HepG2 (cell line): ENCODE data around the gene GPRC5B. TPM values are rescaled to one million over a fixed set of nuclear protein-coding genes. Genes with fewer than 3 reads are reported as not detected.

Experiments used
- ARID2 ChIP-seq: sonication (generic); formaldehyde crosslinking; IDR thresholded peaks from 2 replicates; pipeline ENCODE4 v1.8.1; 2022; ENCODE audit warnings: mild to moderate bottlenecking, missing genetic modification reagents, borderline replicate concordance
- BORCS8-MEF2B ChIP-seq: sonication (generic); formaldehyde crosslinking; IDR thresholded peaks from 2 replicates; pipeline ENCODE4 v1.8.0; 2022; ENCODE audit warnings: mild to moderate bottlenecking, missing genetic modification reagents
- CHCHD3 ChIP-seq: sonication (generic); formaldehyde crosslinking; IDR thresholded peaks from 2 replicates; pipeline ENCODE4 v1.8.0; 2022; ENCODE audit warnings: mild to moderate bottlenecking, missing genetic modification reagents, moderate library complexity
- EP300 ChIP-seq, 3 experiments: sonication (generic) in 1 of 3; formaldehyde crosslinking in 1 of 3; IDR thresholded peaks; 2 replicates each; pipeline versions ENCODE4 v1.5.1 to v1.6.1; 2011 to 2020; ENCODE audit warnings: low read depth in 2 of 3, low read length in 2 of 3, borderline replicate concordance in 1 of 3, improper control_type of control experiment in 1 of 3, mild to moderate bottlenecking in 1 of 3, missing genetic modification reagents in 1 of 3, moderate library complexity in 1 of 3
- GABPA ChIP-seq, 2 experiments: IDR thresholded peaks; 2 replicates each; pipeline ENCODE4 v1.6.1; 2011 to 2016; ENCODE audit warnings: low read depth in 2 of 2, low read length in 1 of 2, missing biosample characterization in 1 of 2, missing genetic modification characterization in 1 of 2
- GATAD1 ChIP-seq: IDR thresholded peaks from 2 replicates; pipeline ENCODE4 v1.6.1; 2016; ENCODE audit warnings: missing genetic modification reagents, missing compliant biosample characterization
- GLI4 ChIP-seq: sonication (generic); formaldehyde crosslinking; IDR thresholded peaks from 2 replicates; pipeline ENCODE4 v1.5.1; 2020; ENCODE audit warnings: missing genetic modification reagents, mild to moderate bottlenecking, moderate library complexity, borderline replicate concordance
- GTF2F1 ChIP-seq: fragments of 150-350 bp; IDR thresholded peaks from 2 replicates; pipeline ENCODE4 v1.6.1; 2014; ENCODE audit warnings: low read length
- IKZF4 ChIP-seq: sonication (generic); formaldehyde crosslinking; IDR thresholded peaks from 2 replicates; pipeline ENCODE4 v1.5.1; 2020; ENCODE audit warnings: borderline replicate concordance, mild to moderate bottlenecking, low read depth, missing genetic modification reagents; ENCODE audit errors: not compliant biosample characterization
- MZF1 ChIP-seq: sonication (generic); formaldehyde crosslinking; IDR thresholded peaks from 2 replicates; pipeline ENCODE4 v1.8.1; 2023; ENCODE audit warnings: mild to moderate bottlenecking, missing genetic modification reagents, borderline replicate concordance
- NFE2L2 ChIP-seq: fragments of 150-350 bp; IDR thresholded peaks from 2 replicates; pipeline ENCODE4 v1.6.1; 2014; ENCODE audit warnings: low read length
- NFYB ChIP-seq: sonication (generic); formaldehyde crosslinking; IDR thresholded peaks from 2 replicates; pipeline ENCODE4 v1.4.0; 2020; ENCODE audit warnings: missing genetic modification reagents
- NR2F2 ChIP-seq: IDR thresholded peaks from 2 replicates; pipeline ENCODE4 v1.6.1; 2012; ENCODE audit warnings: low read depth, inconsistent platforms, borderline replicate concordance
- PCBP1 ChIP-seq: fragments of 200-400 bp; formaldehyde crosslinking; IDR thresholded peaks from 2 replicates; pipeline ENCODE4 v1.6.1; 2017; ENCODE audit warnings: mild to moderate bottlenecking, low read depth, low read length, borderline replicate concordance
- PHF21A ChIP-seq: sonication (generic); formaldehyde crosslinking; IDR thresholded peaks from 2 replicates; pipeline ENCODE4 v1.5.0; 2020; ENCODE audit warnings: mild to moderate bottlenecking, missing genetic modification reagents
- SMAD1 ChIP-seq: sonication (generic); formaldehyde crosslinking; IDR thresholded peaks from 2 replicates; pipeline ENCODE4 v1.4.0; 2020; ENCODE audit warnings: missing genetic modification reagents, low read depth, mild to moderate bottlenecking, borderline replicate concordance
- SP140L ChIP-seq: sonication (generic); formaldehyde crosslinking; IDR thresholded peaks from 2 replicates; pipeline ENCODE4 v1.4.0; 2020; ENCODE audit warnings: missing genetic modification reagents, borderline replicate concordance
- SPEN ChIP-seq: sonication (generic); formaldehyde crosslinking; IDR thresholded peaks from 2 replicates; pipeline ENCODE4 v1.5.1; 2020; ENCODE audit warnings: low read depth, mild to moderate bottlenecking, missing genetic modification reagents
- ZFY ChIP-seq: sonication (generic); formaldehyde crosslinking; IDR thresholded peaks from 2 replicates; pipeline ENCODE4 v1.4.0; 2020; ENCODE audit warnings: missing genetic modification reagents
- ZIK1 ChIP-seq: sonication (generic); formaldehyde crosslinking; IDR thresholded peaks from 2 replicates; pipeline ENCODE4 v1.5.0; 2020; ENCODE audit warnings: mild to moderate bottlenecking, low read depth, missing genetic modification reagents, borderline replicate concordance
- ZNF253 ChIP-seq: sonication (generic); formaldehyde crosslinking; IDR thresholded peaks from 2 replicates; pipeline ENCODE4 v1.8.0; 2022; ENCODE audit warnings: mild to moderate bottlenecking, missing genetic modification reagents, borderline replicate concordance
- ZNF274 ChIP-seq: sonication (generic); formaldehyde crosslinking; IDR thresholded peaks from 2 replicates; pipeline ENCODE4 v1.5.1; 2020; ENCODE audit warnings: mild to moderate bottlenecking, missing genetic modification reagents
- ZNF709 ChIP-seq: sonication (generic); formaldehyde crosslinking; IDR thresholded peaks from 2 replicates; pipeline ENCODE4 v1.5.0; 2020; ENCODE audit warnings: mild to moderate bottlenecking, missing genetic modification reagents
- ZNF879 ChIP-seq: sonication (generic); formaldehyde crosslinking; IDR thresholded peaks from 2 replicates; pipeline ENCODE4 v1.8.1; 2023; ENCODE audit warnings: missing genetic modification reagents
- polyA plus RNA-seq, 8 experiments: library from polyadenylated mRNA; depleted of rRNA in 3 of 8; stranded (reverse) in 7 of 8; unstranded in 1 of 8; fragments of >200 nt; fragmentation: Illumina TruSeq in 4 of 8; extraction: Trizol in 4 of 8; gene quantifications; 2 replicates each; pipeline versions ENCODE4 v1.2.1 to v1.2.3, GENCODE V29; 2011 to 2016; ENCODE audit warnings: low read depth in 4 of 8, missing spikeins in 1 of 8, mixed read lengths in 1 of 8; ENCODE audit not compliant: insufficient read depth in 1 of 8
- total RNA-seq, 5 experiments: library from RNA; depleted of rRNA; stranded (reverse); fragments of >200 nt; fragmentation: Illumina TruSeq; extraction: Trizol; gene quantifications; 2 replicates each; pipeline ENCODE4 v1.2.3, GENCODE V29; 2016; ENCODE audit warnings: low read depth in 1 of 5
- TF ChIP-seq, protein P1 (sequence below): sonication (generic); formaldehyde crosslinking; IDR thresholded peaks from 2 replicates; pipeline ENCODE4 v1.4.0; 2020; ENCODE audit warnings: mild to moderate bottlenecking, missing genetic modification reagents
- TF ChIP-seq, protein P2 (sequence below): sonication (generic); formaldehyde crosslinking; conservative IDR thresholded peaks from 2 replicates; pipeline ENCODE4 v1.8.1; 2023; ENCODE audit warnings: missing genetic modification reagents
- TF ChIP-seq, protein P3 (sequence below): sonication (generic); formaldehyde crosslinking; IDR thresholded peaks from 2 replicates; pipeline ENCODE4 v1.4.0; 2020; ENCODE audit warnings: low read depth, mild to moderate bottlenecking, missing genetic modification reagents

Gene GPRC5B
- total and polyA plus RNA-seq, 2 of the 13 experiments (the other 11 are each of a cell fraction or from before 2014, with no cell fraction given) = 0.46 to 0.53 TPM

DNA sequence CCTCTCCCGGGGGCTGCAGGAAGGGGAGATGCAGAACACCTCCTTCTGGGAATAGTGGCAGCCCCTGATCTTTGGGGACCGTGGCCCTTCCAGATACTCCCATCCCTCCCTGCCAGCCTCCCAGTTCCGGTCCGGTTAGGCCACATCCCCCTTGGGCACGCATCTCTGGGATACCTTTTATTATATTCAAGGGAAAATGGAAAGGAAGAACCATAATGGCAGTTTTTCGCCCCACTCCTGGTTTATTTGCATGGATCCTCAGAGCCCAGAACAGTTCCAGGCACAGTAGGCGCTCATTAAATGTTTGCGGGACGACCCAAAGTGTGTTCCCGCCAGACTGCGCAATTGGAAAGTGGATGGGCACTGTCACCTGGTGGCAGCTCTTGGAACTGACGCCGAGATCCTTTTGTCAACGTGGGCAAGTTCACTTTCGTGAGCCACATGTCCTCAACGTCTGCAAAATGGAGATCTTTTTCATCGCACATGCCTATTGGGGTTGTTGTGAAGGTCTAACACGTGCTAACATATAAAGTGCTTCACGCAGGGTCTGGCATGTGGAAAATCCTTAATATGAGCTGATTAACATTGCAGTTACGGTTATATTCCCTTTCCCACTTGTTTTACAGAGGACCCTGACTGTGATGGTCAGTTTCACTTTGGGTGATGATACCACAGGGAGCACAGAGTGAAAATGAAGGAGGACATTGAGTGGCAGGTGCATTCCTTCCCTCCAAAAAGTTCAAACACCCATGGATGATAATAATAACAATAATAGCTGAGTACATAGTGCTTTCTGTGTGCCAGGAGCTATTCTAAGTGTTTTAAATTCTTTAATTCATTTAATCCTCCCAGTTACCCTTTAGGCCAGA, 1.7 kb upstream of the GPRC5B start (continued):
- no peak; the same call in 1 of the 2 replicates for TF ChIP-seq NR2F2
- peak; percentile 7; the same call in 1 of the 2 replicates for TF ChIP-seq NFYB (CRISPR knock-in tag)
- TF ChIP-seq, protein P1, sequence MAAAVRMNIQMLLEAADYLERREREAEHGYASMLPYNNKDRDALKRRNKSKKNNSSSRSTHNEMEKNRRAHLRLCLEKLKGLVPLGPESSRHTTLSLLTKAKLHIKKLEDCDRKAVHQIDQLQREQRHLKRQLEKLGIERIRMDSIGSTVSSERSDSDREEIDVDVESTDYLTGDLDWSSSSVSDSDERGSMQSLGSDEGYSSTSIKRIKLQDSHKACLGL (CRISPR knock-in tag) = peak; percentile 61; the same call in 1 of the 2 replicates
- TF ChIP-seq ARID2 = no peak
- peak; percentile 40; the same call in 1 of the 2 replicates for TF ChIP-seq ZFY (CRISPR knock-in tag)
- no peak for TF ChIP-seq PCBP1
- no peak for TF ChIP-seq SPEN (CRISPR knock-in tag)
- peak; percentile 98 for TF ChIP-seq BORCS8-MEF2B (CRISPR knock-in tag)
- no peak for TF ChIP-seq GTF2F1
- TF ChIP-seq EP300 (IDR thresholded peaks at IDR 0.05; ENCODE audit: low read depth in 2 of 2, low read length in 2 of 2) = peak in 1 of 2 experiments; percentile 15; a peak in 1 of 4 replicates
- no peak for TF ChIP-seq EP300 (CRISPR knock-in tag; IDR thresholded peaks at IDR 0.05; ENCODE audit: borderline replicate concordance)
- no peak for TF ChIP-seq IKZF4 (CRISPR knock-in tag)
- TF ChIP-seq SP140L (CRISPR knock-in tag) = peak; percentile 76; the same call in 1 of the 2 replicates
- TF ChIP-seq SMAD1 (CRISPR knock-in tag) = no peak
- TF ChIP-seq GABPA (IDR thresholded peaks at IDR 0.05; ENCODE audit: low read depth, low read length) = no peak
- no peak for TF ChIP-seq GABPA (CRISPR knock-in tag; IDR thresholded peaks at IDR 0.05; ENCODE audit: low read depth)
- 0 out of 2 replicates have a peak, but pooled peaks have one; percentile 57 for TF ChIP-seq ZNF709 (CRISPR knock-in tag)
- TF ChIP-seq CHCHD3 (CRISPR knock-in tag) = no peak
- peak; percentile 40 for TF ChIP-seq NFE2L2
- TF ChIP-seq PHF21A = no peak
- 0 out of 2 replicates have a peak, but pooled peaks have one; percentile 51 for TF ChIP-seq ZIK1 (CRISPR knock-in tag)
- 0 out of 2 replicates have a peak, but pooled peaks have one; percentile 72 for TF ChIP-seq ZNF879
- no peak for TF ChIP-seq ZNF253
- TF ChIP-seq GLI4 (CRISPR knock-in tag) = no peak
- 0 out of 2 replicates have a peak, but pooled peaks have one; percentile 33 for TF ChIP-seq MZF1 (CRISPR knock-in tag)
- TF ChIP-seq, protein P2, sequence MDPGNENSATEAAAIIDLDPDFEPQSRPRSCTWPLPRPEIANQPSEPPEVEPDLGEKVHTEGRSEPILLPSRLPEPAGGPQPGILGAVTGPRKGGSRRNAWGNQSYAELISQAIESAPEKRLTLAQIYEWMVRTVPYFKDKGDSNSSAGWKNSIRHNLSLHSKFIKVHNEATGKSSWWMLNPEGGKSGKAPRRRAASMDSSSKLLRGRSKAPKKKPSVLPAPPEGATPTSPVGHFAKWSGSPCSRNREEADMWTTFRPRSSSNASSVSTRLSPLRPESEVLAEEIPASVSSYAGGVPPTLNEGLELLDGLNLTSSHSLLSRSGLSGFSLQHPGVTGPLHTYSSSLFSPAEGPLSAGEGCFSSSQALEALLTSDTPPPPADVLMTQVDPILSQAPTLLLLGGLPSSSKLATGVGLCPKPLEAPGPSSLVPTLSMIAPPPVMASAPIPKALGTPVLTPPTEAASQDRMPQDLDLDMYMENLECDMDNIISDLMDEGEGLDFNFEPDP (CRISPR knock-in tag) = 0 out of 2 replicates have a peak, but pooled peaks have one; percentile 83
- TF ChIP-seq ZNF274 (CRISPR knock-in tag) = no peak
- TF ChIP-seq, protein P3, sequence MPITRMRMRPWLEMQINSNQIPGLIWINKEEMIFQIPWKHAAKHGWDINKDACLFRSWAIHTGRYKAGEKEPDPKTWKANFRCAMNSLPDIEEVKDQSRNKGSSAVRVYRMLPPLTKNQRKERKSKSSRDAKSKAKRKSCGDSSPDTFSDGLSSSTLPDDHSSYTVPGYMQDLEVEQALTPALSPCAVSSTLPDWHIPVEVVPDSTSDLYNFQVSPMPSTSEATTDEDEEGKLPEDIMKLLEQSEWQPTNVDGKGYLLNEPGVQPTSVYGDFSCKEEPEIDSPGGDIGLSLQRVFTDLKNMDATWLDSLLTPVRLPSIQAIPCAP (CRISPR knock-in tag) = no peak
- 0 out of 2 replicates have a peak, but pooled peaks have one; percentile 26 for TF ChIP-seq GATAD1 (CRISPR knock-in tag)
